Measurements from ENCODE around the gene RHCG. TPM values are rescaled to one million over a fixed set of nuclear protein-coding genes. Genes with fewer than 3 reads are reported as not detected.

The RHCG gene
- polyA plus RNA-seq, 1 of the 3 experiments (the other 2 are of a cell fraction), result not detected

DNA sequence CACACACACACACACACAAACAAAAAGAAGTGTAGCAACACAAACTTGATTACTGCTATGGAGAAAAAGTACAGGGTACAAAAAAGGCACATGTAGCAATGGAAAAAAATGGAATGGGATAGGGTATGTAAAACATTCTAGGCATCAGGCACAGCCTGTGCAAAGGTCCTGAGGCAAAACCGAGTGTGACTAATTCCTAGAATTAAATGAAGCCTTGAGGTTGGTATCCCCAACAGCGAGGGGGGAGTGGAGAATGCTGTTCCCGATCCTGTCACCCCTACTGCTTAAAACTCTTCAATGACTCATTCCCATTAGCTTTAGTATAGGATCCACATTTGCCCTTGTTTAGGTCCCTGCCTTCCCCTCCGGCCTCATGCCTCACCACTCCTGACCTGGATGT, 37.9 kb downstream of the RHCG start:
- no peaks in the 10 kb centered on the region for H3K9me3 ChIP-seq
- H3K27ac ChIP-seq (ENCODE audit: low read depth in 2 of 2, low read length in 1 of 2), result no peak overlapping the region
- no peaks in the 10 kb centered on the region for H3K27me3 ChIP-seq (ENCODE audit: insufficient read depth)
- no peaks in the 10 kb centered on the region for H3K9me2 ChIP-seq
- no peaks in the 10 kb centered on the region for H3K79me2 ChIP-seq (ENCODE audit: insufficient read depth)
- WGBS (ENCODE audit: low lambda C conversion rate), result 49% methylated on average over 4 of the region's 4 CpGs
- no peak overlapping the region for H3K4me3 ChIP-seq (ENCODE audit: low read depth in 2 of 2, low read length in 1 of 2)
- H4K20me1 ChIP-seq (ENCODE audit: insufficient read depth), result no peaks in the 10 kb centered on the region
- H3K36me3 ChIP-seq (replicated peaks in 1 of 2; ENCODE audit: control insufficient read depth in 1 of 2, insufficient read depth in 2 of 2, low read length in 1 of 2), result no peaks in the 10 kb centered on the region
- no peak overlapping the region for H3K9ac ChIP-seq
- H3K4me1 ChIP-seq (ENCODE audit: control insufficient read depth in 1 of 2, insufficient read depth in 2 of 2, low read depth in 1 of 2, low read length in 1 of 2), result peaks cover 0 to 6% of the 10 kb centered on the region in 2 experiments; a peak in 1 of 4 replicates
- H3K4me2 ChIP-seq, result no peak overlapping the region
- DNase-seq, result no peak
- POLR2A ChIA-PET, result no interaction called here
- no peaks in the 10 kb centered on the region for H3F3A ChIP-seq (replicated peaks; ENCODE audit: insufficient read depth)
- CTCF ChIA-PET, result interaction anchor here (1.6 to 4.0 kb wide), 4 partner anchors 14 to 100 kb away, joined by 5 to 20 read pairs (median 9); no protein-coding TSS in a partner anchor
- H2AFZ ChIP-seq (ENCODE audit: low read depth), result no peak overlapping the region
- TF ChIP-seq RCOR1 (IDR thresholded peaks at IDR 0.05; ENCODE audit: low read length), result no peak
- no peak for TF ChIP-seq EP300 (IDR thresholded peaks at IDR 0.05; ENCODE audit: borderline replicate concordance in 1 of 2, low read depth in 1 of 2, low read length in 1 of 2)
- no peak for TF ChIP-seq POLR2AphosphoS5 (IDR thresholded peaks at IDR 0.05; ENCODE audit: low read depth, low read length)
- no peak for TF ChIP-seq TEAD4 (IDR thresholded peaks at IDR 0.05; ENCODE audit: borderline replicate concordance, insufficient read depth)
- no peak for TF ChIP-seq MAX (IDR thresholded peaks at IDR 0.05; ENCODE audit: low read depth)

DNA sequence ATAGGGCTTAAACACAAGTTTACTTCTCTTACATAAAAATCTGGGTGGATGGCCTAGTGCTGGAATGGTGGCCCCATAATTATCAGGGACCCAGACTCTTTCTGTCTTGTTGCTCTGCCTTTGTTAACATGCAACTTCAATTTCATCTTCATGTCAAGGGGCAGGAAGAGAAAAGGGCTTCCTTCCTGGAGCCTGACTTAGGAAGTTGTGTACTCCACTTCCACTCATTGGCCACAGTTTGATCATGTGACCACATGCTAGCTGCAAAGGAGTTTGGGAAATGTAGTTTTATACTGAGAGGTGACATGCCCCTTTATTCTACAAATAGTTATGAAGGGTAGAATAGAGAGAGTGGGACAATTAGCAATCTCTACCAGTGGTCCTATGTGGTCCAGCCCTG, 39.3 kb downstream of the RHCG start:
- Histone ChIP-seq H3K4me3 (ENCODE audit: low read depth in 2 of 2, low read length in 1 of 2) (no peak overlapping the region), H3K36me3 (replicated peaks in 1 of 2; ENCODE audit: control insufficient read depth in 1 of 2, insufficient read depth in 2 of 2, low read length in 1 of 2) (no peaks in the 10 kb centered on the region), H3K4me2 (no peak overlapping the region), H3K9me3 (no peaks in the 10 kb centered on the region), H3K27ac (ENCODE audit: low read depth in 2 of 2, low read length in 1 of 2) (no peak overlapping the region), H3K27me3 (ENCODE audit: insufficient read depth) (no peaks in the 10 kb centered on the region), H3K79me2 (ENCODE audit: insufficient read depth) (no peaks in the 10 kb centered on the region), H4K20me1 (ENCODE audit: insufficient read depth) (no peaks in the 10 kb centered on the region), H2AFZ (ENCODE audit: low read depth) (peak overlapping the region; percentile 30; the same call in 1 of the 2 replicates), H3F3A (replicated peaks; ENCODE audit: insufficient read depth) (no peaks in the 10 kb centered on the region), H3K9ac (no peak overlapping the region), H3K9me2 (no peaks in the 10 kb centered on the region), H3K4me1 (ENCODE audit: control insufficient read depth in 1 of 2, insufficient read depth in 2 of 2, low read depth in 1 of 2, low read length in 1 of 2) (peaks cover 0 to 10% of the 10 kb centered on the region in 2 experiments; a peak in 1 of 4 replicates)
- ChIA-PET CTCF (interaction anchor here (1.0 to 3.9 kb wide), 3 partner anchors 14 to 98 kb away, joined by 3 to 23 read pairs (median 7); no protein-coding TSS in a partner anchor), POLR2A (no interaction called here)
- DNase-seq, result peak; percentile 58
- TF ChIP-seq, protein P1, sequence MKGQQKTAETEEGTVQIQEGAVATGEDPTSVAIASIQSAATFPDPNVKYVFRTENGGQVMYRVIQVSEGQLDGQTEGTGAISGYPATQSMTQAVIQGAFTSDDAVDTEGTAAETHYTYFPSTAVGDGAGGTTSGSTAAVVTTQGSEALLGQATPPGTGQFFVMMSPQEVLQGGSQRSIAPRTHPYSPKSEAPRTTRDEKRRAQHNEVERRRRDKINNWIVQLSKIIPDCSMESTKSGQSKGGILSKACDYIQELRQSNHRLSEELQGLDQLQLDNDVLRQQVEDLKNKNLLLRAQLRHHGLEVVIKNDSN (IDR thresholded peaks at IDR 0.05; ENCODE audit: borderline replicate concordance, low read depth), result peak; percentile 88
- TF ChIP-seq TAF1 (IDR thresholded peaks at IDR 0.05; ENCODE audit: borderline replicate concordance, low read depth, low read length) (no peak), MXI1 (IDR thresholded peaks at IDR 0.05; ENCODE audit: low read depth, low read length) (no peak), NFIC (IDR thresholded peaks at IDR 0.05; ENCODE audit: borderline replicate concordance) (no peak), GABPA (IDR thresholded peaks at IDR 0.05; ENCODE audit: low read depth) (peak; percentile 67), CHD2 (IDR thresholded peaks at IDR 0.05; ENCODE audit: low read length, partially characterized antibody) (no peak), GATA2 (CRISPR knock-in tag; IDR thresholded peaks at IDR 0.05) (no peak), IRF3 (IDR thresholded peaks at IDR 0.05; ENCODE audit: low read depth, low read length) (no peak), RXRA (IDR thresholded peaks at IDR 0.05; ENCODE audit: borderline replicate concordance, low read depth) (no peak), YY1 (IDR thresholded peaks at IDR 0.05; ENCODE audit: low read depth) (no peak), TCF12 (IDR thresholded peaks at IDR 0.05) (no peak), FOXM1 (IDR thresholded peaks at IDR 0.05; ENCODE audit: low read depth) (no peak), ZBTB33 (IDR thresholded peaks at IDR 0.05; ENCODE audit: borderline replicate concordance, low read depth) (no peak), FOSL2 (IDR thresholded peaks at IDR 0.05; ENCODE audit: borderline replicate concordance, low read depth) (no peak), ELF1 (IDR thresholded peaks at IDR 0.05) (peak; percentile 75)
- TF ChIP-seq, protein P2, sequence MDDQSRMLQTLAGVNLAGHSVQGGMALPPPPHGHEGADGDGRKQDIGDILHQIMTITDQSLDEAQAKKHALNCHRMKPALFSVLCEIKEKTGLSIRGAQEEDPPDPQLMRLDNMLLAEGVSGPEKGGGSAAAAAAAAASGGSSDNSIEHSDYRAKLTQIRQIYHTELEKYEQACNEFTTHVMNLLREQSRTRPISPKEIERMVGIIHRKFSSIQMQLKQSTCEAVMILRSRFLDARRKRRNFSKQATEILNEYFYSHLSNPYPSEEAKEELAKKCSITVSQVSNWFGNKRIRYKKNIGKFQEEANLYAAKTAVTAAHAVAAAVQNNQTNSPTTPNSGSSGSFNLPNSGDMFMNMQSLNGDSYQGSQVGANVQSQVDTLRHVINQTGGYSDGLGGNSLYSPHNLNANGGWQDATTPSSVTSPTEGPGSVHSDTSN (IDR thresholded peaks at IDR 0.05), result no peak
- TF ChIP-seq, protein P3, sequence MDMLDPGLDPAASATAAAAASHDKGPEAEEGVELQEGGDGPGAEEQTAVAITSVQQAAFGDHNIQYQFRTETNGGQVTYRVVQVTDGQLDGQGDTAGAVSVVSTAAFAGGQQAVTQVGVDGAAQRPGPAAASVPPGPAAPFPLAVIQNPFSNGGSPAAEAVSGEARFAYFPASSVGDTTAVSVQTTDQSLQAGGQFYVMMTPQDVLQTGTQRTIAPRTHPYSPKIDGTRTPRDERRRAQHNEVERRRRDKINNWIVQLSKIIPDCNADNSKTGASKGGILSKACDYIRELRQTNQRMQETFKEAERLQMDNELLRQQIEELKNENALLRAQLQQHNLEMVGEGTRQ (IDR thresholded peaks at IDR 0.05; ENCODE audit: borderline replicate concordance, low read depth, low read length), result no peak

Data from SK-N-SH (cell line).